GM12864 (cell line): ENCODE measurements around the gene RDM1.
"Not testable (repeated sequence)": the region's sequence is repeated elsewhere in the genome, so short reads cannot be mapped to it uniquely, and the experiment has no call there.

Source experiments
- DNase-seq: peaks from one replicate; pipeline ENCODE4 v3.0.0-alpha.2; 2011; ENCODE audit warnings: low read depth
- H3K4me3 ChIP-seq: 2 replicates; pipeline ENCODE4 v1.5.1; 2011; ENCODE audit warnings: mild to moderate bottlenecking, low read depth, low read length, control low read depth
- TF ChIP-seq, protein P1 (sequence below): IDR thresholded peaks from 2 replicates; pipeline ENCODE4 v1.5.1; 2011; ENCODE audit warnings: low read depth, mild to moderate bottlenecking, moderate library complexity, low read length, control low read depth, inconsistent platforms; ENCODE audit errors: missing control alignments

RDM1 gene

DNA sequence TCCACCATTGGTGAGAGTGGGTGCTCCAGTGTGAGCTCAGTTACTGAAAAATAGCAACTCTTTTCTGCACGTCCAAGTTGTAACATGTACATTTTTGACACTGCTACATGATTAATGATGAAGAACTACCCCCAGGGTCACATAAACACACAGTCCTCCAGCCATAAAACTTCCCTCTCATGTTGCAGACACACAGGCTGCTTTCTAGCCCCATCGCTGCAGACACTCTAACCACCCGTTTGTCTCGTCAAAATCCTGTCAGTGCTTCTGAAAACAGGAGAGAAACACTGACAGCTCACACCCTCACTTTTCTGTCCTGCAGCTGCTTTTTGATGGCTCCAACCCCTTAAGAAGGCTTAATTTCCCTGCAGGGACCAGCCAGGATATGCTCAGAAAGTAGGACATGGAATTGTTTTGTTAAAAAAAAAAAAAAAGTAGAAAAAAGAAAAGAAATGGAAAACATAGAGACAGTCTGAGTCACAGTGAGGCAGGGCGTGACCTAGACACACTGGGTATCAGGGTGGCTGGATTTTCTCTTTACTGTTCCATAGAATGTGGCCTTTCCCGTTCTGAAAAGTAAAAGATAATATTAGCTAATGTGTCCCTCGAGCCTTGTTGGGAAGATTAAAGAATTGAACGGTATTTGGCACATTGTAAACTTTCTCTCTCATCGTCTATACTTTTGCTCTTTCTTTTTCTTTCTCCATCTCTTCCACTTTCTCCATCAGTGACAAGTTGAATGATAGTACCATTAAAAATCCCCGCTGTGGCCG, 29.7 kb downstream of the RDM1 start:
- H3K4me3 ChIP-seq: no peak overlapping the region
- TF ChIP-seq, protein P1, sequence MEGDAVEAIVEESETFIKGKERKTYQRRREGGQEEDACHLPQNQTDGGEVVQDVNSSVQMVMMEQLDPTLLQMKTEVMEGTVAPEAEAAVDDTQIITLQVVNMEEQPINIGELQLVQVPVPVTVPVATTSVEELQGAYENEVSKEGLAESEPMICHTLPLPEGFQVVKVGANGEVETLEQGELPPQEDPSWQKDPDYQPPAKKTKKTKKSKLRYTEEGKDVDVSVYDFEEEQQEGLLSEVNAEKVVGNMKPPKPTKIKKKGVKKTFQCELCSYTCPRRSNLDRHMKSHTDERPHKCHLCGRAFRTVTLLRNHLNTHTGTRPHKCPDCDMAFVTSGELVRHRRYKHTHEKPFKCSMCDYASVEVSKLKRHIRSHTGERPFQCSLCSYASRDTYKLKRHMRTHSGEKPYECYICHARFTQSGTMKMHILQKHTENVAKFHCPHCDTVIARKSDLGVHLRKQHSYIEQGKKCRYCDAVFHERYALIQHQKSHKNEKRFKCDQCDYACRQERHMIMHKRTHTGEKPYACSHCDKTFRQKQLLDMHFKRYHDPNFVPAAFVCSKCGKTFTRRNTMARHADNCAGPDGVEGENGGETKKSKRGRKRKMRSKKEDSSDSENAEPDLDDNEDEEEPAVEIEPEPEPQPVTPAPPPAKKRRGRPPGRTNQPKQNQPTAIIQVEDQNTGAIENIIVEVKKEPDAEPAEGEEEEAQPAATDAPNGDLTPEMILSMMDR: no peak
- DNase-seq: no peak

DNA sequence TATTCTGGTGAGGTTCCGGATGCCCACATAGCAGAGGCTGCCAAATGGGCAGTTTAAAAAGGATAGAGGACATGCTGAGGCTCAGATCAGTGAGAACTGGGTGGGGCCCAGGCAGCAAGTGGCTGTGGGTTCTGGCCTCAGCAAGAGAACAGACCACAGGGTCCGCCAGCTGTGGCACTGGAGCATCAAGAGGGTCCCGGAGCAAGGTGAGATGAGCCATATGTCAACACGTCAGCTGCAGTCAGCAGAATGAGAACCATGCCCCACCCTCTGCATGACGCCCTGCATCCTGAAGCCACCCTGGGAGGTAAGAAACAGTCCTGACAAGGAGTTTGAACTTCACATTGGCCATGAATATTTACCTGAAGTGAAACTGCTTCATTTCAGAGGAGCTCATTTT, 30.3 kb downstream of the RDM1 start:
- TF ChIP-seq, protein P1: no peak
- no peak overlapping the region for H3K4me3 ChIP-seq
- no peak for DNase-seq

DNA sequence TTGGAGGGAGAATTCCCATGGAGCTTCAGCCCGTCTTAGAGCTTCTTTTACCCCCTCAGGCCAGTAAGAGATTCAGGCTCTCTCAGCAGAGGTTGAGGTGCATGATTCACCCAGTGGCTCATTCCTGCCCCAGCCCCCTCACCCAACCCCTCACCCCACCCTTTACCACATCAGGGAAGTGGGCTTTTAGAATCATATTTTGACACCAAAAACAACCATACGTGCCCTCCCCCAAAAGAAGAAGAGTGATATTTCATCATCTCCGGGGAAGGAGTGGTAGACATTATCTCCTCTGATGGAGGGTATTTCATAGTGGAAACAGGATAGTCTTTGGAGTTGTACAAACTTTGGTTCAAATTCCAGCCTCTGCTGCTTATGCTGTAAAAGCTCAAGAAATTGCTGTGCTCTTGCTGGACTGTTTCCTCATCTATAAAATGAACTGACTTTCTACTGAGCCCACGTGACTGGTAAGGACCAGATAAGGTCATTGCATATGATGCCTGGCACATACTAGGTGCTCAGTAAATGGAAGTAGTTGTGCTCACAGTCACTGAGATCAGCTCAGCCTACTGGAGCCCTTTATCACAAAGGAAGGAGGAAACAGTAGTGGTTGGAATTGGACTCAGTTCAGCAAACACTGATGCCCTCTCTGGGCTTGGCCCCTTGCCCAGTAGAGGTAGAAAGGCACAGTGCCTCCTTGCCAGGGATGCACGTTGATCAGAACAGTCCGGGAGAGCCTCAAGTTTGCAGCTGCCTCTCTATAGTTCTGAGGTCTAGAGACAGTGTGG, 32.1 kb downstream of the RDM1 start:
- no peak for DNase-seq
- no peak overlapping the region for H3K4me3 ChIP-seq
- TF ChIP-seq, protein P1: no peak

DNA sequence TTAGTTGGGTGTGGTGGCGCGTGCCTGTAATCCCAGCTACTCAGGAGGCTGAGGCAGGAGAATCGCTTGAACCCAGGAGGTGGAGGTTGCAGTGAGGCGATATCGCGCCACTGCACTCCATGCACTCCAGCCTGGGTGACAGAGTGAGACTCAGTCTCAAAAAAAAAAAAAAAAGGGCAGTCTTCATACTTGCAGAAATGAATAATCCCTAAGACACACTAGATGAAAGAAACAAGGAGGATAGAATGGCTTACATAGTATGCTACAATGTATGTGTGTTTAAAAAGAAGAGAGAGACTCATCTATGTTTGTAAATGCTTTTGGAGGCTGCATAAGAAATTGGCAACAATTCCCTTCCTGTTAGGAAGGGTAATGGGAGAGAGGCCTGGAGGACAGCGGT, 32.8 kb downstream of the RDM1 start:
- DNase-seq, H3K4me3 ChIP-seq: not testable (repeated sequence)

DNA sequence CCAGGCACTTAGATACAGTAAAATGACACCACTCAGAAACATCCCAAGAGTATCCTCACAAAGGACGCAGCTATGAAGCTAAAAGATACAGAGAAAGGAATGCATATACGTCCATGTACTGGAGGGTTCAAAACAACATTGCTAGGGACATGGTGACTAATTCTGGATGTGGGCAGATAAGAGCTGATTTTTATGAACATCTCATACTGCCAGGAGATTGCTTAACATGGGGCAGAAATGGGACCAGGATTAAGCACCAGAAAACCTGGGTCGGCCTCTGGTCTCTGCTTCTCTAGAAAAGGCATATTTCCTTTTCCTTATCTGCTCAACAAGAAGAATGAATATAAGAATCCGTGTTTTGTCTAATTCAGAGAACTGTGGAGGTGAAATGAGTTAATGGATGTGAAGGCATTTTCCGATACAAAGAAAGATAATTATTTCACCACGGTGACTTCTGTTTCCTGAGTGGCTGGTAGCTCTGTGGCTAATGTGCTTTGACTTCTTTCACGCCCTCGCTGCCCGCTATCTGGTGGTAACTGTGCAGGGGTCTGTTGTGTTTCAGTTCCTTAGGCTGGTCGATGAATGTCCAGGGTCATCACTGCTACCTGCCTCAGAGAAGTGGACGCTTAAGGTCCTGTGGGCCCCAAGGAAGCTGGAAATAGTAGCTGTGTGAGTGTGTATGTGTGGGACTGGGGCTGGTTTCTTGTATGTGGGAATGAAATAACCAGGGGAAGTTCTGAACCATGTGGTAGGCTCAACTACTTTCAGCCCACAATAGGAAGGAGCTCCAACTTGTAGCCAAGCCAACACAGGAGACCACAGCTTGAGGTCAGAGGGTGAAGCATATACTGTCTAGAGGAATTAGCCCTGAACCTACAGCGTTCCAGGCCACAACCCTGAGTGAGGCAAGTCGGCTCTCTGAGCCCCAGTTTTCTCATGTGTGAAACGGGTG, 34.7 kb downstream of the RDM1 start:
- no peak for DNase-seq
- TF ChIP-seq, protein P1: no peak

DNA sequence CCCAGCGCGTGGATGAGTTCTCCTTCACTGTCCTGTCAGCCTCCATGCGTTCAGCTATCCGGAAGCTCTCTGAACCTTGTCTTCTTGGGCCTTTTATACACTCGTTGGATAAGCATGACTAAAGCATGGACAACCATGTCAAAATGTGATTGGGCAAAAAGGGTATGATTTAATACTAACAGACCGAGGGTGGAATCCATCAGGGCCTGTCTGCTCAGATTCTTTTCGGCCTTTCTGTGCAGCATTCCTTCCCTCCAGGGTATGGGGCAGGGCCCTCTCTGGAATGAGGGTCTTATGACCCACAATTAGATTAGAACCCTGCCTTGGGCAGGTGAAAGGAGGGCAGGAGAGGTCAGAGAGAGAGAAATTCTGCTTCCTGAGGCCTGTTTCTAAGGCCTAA, 36.4 kb downstream of the RDM1 start:
- no peak for DNase-seq
- TF ChIP-seq, protein P1: no peak
- no peak overlapping the region for H3K4me3 ChIP-seq

More for the DNA sequence above, 34.7 kb downstream of the RDM1 start:
- no peak overlapping the region for H3K4me3 ChIP-seq

DNA sequence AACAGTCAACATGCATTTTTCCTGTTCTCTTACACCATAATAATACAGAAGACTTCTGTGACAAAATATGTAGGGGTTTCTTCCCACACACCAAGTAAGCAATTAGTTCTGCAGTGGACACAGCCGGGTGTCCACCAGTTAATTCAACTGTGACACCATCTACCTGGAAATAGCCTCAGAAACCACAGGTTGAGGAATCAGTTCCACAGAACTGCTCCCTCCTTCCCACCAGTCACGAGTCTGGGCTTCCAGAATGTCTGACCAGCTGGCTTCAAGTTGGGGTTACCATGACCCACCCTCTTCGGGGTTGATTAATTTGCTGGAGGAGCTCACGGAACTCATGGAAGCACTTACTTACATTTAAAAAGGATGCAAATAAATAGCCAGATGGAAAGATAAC, 36.8 kb downstream of the RDM1 start:
- TF ChIP-seq, protein P1: no peak
- no peak overlapping the region for H3K4me3 ChIP-seq
- no peak for DNase-seq
